B cell (primary cell): ENCODE measurements around the gene CEP112.

ENCODE experiments used
- EZH2 ChIP-seq: IDR thresholded peaks from 2 replicates; pipeline ENCODE4 v1.6.1; 2012; ENCODE audit warnings: borderline replicate concordance, low read depth, mild to moderate bottlenecking, moderate library complexity, low read length; ENCODE audit not compliant: insufficient read depth, poor library complexity, severe bottlenecking
- TF ChIP-seq, protein P1 (sequence below): fragments of 200-600 bp; IDR thresholded peaks from one replicate; pipeline ENCODE4 v1.8.0; 2022; ENCODE audit warnings: antibody characterized with exemption, mild to moderate bottlenecking

DNA sequence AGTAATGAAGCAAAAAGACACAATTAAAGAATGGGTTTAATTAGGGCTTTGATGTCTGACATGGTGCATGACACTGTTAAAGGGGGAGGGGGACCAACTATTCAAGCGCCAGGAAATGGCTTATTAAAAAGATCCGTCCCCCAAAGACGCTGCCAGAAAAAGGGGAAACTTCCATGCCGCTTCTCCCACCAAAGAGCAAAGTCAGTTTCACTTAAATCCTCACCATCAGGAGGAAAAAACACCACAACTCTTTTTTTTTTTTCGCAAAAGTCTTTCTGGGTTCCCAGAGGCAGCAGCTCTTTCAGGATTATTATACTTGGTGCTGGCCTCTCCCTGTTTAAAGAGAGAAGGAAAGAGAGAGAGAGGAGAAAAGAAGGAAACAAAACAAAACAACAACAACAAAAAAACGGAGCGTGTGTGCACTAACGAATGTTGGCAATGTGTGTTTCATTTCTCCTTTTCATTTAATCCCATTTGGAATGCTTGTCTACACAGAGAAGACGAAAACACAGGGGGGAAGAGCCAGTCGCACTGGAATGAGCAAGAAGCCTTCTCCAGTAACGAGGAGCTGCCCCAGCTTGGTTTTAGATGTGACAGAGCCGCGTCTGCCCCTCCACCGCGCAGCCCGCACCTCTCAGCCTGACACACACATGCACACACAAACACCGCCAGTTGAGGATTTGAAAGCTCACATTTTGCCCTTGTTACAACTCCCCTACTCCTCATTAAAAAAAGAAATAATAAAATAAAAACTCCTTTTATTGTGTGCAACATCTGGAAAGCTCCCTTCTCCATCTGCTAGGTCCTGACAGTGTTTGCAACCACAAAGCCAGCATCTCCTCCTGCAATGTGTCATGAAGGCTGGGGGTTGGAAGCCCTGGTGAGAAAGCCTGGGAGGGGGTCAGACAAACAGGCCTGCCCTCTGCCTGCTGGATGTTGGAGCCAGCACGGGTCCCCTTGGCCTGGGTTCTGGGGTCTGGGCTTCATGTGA is 597.8 kb downstream of the CEP112 start:
- TF ChIP-seq, protein P1, sequence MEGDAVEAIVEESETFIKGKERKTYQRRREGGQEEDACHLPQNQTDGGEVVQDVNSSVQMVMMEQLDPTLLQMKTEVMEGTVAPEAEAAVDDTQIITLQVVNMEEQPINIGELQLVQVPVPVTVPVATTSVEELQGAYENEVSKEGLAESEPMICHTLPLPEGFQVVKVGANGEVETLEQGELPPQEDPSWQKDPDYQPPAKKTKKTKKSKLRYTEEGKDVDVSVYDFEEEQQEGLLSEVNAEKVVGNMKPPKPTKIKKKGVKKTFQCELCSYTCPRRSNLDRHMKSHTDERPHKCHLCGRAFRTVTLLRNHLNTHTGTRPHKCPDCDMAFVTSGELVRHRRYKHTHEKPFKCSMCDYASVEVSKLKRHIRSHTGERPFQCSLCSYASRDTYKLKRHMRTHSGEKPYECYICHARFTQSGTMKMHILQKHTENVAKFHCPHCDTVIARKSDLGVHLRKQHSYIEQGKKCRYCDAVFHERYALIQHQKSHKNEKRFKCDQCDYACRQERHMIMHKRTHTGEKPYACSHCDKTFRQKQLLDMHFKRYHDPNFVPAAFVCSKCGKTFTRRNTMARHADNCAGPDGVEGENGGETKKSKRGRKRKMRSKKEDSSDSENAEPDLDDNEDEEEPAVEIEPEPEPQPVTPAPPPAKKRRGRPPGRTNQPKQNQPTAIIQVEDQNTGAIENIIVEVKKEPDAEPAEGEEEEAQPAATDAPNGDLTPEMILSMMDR: no peak
- TF ChIP-seq EZH2: no peak
